ENCODE measurements around the gene APLP2.

DNA sequence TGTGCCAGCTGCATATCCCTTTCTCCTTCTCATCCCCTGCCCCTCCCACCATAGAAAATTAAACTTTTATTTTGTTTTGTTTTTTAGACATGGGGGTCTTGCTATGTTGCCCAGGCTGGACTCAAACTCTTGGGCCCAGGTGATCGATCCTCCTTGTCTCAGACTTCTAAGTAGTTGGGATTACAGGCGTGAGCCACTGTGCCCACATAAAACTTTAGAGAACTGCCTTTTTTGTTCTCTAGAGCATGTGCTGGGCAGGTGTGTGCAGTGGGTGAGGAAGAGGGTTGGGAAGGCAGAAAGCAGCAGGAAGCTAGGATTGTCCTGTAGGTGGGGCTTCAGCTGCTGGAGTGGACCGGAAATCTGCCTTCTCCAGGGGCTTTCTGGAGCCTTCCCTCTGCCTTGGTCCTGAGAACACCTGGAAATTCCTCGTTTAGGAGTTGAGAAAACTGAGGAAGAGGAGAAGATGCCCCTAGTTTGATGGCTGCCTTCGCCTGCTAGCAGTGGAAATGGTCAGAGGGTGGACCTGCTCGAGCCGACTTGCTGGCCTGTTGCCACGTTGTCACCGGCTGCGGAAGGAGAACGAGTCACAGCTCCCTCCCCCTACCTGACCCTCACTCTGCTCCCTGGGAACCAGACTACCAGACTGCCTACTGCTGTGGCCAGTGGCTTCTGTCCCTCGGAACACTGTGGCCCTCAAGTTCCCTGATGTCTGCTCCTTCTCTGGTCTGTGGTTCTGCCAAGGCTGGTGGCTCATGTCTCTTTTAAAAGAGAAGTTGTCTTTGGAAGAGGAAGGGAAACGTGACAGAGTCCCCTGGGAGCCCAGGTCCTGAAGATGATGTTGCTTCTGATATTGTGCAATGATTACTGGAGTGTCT is 93.9 kb downstream of the APLP2 start:
- TF ChIP-seq, protein P1, sequence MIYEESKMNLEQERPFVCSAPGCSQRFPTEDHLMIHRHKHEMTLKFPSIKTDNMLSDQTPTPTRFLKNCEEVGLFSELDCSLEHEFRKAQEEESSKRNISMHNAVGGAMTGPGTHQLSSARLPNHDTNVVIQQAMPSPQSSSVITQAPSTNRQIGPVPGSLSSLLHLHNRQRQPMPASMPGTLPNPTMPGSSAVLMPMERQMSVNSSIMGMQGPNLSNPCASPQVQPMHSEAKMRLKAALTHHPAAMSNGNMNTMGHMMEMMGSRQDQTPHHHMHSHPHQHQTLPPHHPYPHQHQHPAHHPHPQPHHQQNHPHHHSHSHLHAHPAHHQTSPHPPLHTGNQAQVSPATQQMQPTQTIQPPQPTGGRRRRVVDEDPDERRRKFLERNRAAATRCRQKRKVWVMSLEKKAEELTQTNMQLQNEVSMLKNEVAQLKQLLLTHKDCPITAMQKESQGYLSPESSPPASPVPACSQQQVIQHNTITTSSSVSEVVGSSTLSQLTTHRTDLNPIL (CRISPR knock-in tag; IDR thresholded peaks at IDR 0.05; ENCODE audit: low read depth) = no peak
- TF ChIP-seq RARB (CRISPR knock-in tag; IDR thresholded peaks at IDR 0.05) (no peak), CSRNP3 (CRISPR knock-in tag; IDR thresholded peaks at IDR 0.05) (no peak), GLIS3 (CRISPR knock-in tag; IDR thresholded peaks at IDR 0.05) (no peak), POU6F1 (CRISPR knock-in tag; IDR thresholded peaks at IDR 0.05; ENCODE audit: borderline replicate concordance, low read depth) (no peak), ISL1 (CRISPR knock-in tag; IDR thresholded peaks at IDR 0.05) (no peak), ZC3H10 (CRISPR knock-in tag; IDR thresholded peaks at IDR 0.05) (no peak), PPARA (CRISPR knock-in tag; IDR thresholded peaks at IDR 0.05; ENCODE audit: borderline replicate concordance) (no peak), ZFP3 (CRISPR knock-in tag; IDR thresholded peaks at IDR 0.05) (no peak)
- TF ChIP-seq, protein P2, sequence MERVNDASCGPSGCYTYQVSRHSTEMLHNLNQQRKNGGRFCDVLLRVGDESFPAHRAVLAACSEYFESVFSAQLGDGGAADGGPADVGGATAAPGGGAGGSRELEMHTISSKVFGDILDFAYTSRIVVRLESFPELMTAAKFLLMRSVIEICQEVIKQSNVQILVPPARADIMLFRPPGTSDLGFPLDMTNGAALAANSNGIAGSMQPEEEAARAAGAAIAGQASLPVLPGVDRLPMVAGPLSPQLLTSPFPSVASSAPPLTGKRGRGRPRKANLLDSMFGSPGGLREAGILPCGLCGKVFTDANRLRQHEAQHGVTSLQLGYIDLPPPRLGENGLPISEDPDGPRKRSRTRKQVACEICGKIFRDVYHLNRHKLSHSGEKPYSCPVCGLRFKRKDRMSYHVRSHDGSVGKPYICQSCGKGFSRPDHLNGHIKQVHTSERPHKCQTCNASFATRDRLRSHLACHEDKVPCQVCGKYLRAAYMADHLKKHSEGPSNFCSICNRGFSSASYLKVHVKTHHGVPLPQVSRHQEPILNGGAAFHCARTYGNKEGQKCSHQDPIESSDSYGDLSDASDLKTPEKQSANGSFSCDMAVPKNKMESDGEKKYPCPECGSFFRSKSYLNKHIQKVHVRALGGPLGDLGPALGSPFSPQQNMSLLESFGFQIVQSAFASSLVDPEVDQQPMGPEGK (CRISPR knock-in tag; IDR thresholded peaks at IDR 0.05; ENCODE audit: borderline replicate concordance) = no peak

All from SK-N-SH treated with all-trans-retinoic acid at 6 μM for 48 hours (cell line).